Measurements from ENCODE around the gene INHBB.

DNA sequence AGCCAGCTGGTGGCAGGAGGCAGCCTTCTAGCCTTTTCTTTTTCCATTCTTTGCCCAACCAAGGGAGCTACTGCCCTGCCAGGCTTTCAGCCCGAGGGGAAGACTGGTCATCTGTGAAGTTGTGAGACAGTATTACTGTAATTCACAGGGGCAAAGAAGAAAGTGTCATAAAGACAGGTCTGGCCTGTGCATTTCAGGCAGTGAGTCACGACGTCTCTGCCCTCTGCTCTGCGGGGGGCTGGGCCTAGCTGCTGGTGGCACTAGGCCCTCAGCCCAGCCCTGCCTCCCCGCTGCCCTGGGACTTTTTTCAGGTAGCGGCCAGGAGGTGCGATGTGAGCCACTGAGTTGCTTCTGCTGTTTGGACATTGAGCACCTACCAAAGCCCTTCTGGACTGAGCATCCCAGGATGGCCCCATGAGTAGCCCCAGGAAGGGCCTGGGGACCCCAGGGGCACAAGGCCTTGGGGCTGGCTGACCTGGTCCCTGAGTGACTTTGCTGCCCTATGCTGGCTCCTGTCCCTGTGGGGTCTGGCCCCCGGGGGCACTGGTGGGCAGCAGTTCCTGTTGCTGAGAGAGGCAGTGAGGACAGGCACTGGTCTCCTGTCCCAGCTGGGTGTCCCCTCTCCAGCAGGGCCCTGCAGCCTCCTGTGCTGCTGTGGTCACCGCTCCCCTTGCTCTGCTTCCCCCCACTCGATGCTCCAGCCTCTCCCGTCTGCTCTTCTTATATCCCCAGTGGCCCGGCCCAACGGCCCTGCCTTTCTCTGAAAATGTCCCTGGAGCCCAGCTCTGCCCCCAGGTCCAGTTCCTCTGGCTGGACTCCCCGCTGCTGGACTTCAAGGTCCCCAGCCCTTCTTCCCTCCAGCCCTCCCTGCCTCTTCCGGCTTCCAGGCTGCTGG is 7.0 kb downstream of the INHBB start:
- no peak for TF ChIP-seq ELF4 (IDR thresholded peaks at IDR 0.05)
- no peak for TF ChIP-seq BHLHE40 (IDR thresholded peaks at IDR 0.05; ENCODE audit: borderline replicate concordance)
- TF ChIP-seq FOXA1 (IDR thresholded peaks at IDR 0.05), result no peak
- TF ChIP-seq SUZ12 (IDR thresholded peaks at IDR 0.05), result no peak
- no peak for TF ChIP-seq LEF1 (IDR thresholded peaks at IDR 0.05; ENCODE audit: borderline replicate concordance)
- no peak for TF ChIP-seq ZNF384 (IDR thresholded peaks at IDR 0.05)
- no peak for TF ChIP-seq ARNT (IDR thresholded peaks at IDR 0.05)
- no peak for TF ChIP-seq FOXK2 (IDR thresholded peaks at IDR 0.05)
- no peak for TF ChIP-seq HDGF (IDR thresholded peaks at IDR 0.05; ENCODE audit: borderline replicate concordance)
- no peak for TF ChIP-seq TARDBP (IDR thresholded peaks at IDR 0.05)
- no peak for TF ChIP-seq FOXM1 (IDR thresholded peaks at IDR 0.05; ENCODE audit: borderline replicate concordance)
- no peak for TF ChIP-seq L3MBTL2 (conservative IDR thresholded peaks at IDR 0.05)
- TF ChIP-seq SP1 (IDR thresholded peaks at IDR 0.05), result no peak
- TF ChIP-seq, protein P1, sequence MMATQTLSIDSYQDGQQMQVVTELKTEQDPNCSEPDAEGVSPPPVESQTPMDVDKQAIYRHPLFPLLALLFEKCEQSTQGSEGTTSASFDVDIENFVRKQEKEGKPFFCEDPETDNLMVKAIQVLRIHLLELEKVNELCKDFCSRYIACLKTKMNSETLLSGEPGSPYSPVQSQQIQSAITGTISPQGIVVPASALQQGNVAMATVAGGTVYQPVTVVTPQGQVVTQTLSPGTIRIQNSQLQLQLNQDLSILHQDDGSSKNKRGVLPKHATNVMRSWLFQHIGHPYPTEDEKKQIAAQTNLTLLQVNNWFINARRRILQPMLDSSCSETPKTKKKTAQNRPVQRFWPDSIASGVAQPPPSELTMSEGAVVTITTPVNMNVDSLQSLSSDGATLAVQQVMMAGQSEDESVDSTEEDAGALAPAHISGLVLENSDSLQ (IDR thresholded peaks at IDR 0.05), result no peak
